ENCODE data around the gene CGAS. TPM values are rescaled to one million over a fixed set of nuclear protein-coding genes. Genes with fewer than 3 reads are reported as not detected.

The CGAS gene
- 10 to 100 TPM; 11.0 to 11.9 TPM for total RNA-seq
- polyA plus RNA-seq (2013, experiment 1 of 2) = 11.9 TPM
- 13.0 TPM for polyA plus RNA-seq (2013, experiment 2 of 2)
- 12.6 to 106 (median 29.7) reads per million in 172 experiments for total RNA-seq

DNA sequence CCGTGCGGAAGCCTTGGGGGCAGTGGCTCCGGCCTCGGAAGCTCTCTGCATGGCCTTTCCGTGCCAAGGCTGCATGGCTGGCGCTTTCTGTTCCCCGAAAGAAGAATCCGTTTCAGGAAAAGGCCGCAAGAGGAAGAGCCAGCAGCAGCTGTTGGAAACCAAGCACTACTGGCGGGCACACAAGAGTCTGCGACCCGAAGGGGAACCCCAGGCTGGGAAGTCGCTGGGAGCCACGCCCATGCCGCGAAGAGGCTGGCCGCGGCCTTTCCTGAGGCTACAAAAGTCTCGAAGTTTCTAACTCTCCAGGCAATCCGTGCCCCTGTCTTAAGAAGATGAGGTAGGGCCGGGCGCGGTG, at the start of gene CGAS:
TSS of gene CGAS (minus strand) at position 191 of the 355 bp plus-strand sequence. CDS start at position 75, 116 bp downstream.
- H3K27ac ChIP-seq (ENCODE audit: low read depth in 1 of 2, low read length in 2 of 2) = peak within 1 kb of the TSS; percentile 69 to 85
- Mint-ChIP-seq H3K4me1 (ENCODE audit: low read depth) (peaks cover 32% of the 10 kb centered on the region), H3K27me3 (no peaks in the 10 kb centered on the region), H3K9me3 (no peaks in the 10 kb centered on the region), H3K4me3 (peak within 1 kb of the TSS; percentile 92), H3K27ac (peak within 1 kb of the TSS; percentile 86), H3K36me3 (ENCODE audit: low read depth) (peaks cover 14% of the 10 kb centered on the region)
- ChIA-PET POLR2A (interaction anchor here (1.1 to 3.7 kb wide), 7 partner anchors 10 to 1832 kb away, joined by 3 to 103 read pairs (median 12); partner anchors contain the start of genes DDX43, EEF1A1, MTO1 and SLC17A5), CTCF (interaction anchor here (2.6 kb wide), 1 partner anchor 9 kb away, joined by 15 read pairs; the partner anchor contains the start of gene MTO1)
- peaks cover 5% of the 10 kb centered on the region for H3K36me3 ChIP-seq (ENCODE audit: insufficient read depth, low read length)
- peak; percentile 51 to 92 (median 64) for DNase-seq
- TF ChIP-seq, protein P1, sequence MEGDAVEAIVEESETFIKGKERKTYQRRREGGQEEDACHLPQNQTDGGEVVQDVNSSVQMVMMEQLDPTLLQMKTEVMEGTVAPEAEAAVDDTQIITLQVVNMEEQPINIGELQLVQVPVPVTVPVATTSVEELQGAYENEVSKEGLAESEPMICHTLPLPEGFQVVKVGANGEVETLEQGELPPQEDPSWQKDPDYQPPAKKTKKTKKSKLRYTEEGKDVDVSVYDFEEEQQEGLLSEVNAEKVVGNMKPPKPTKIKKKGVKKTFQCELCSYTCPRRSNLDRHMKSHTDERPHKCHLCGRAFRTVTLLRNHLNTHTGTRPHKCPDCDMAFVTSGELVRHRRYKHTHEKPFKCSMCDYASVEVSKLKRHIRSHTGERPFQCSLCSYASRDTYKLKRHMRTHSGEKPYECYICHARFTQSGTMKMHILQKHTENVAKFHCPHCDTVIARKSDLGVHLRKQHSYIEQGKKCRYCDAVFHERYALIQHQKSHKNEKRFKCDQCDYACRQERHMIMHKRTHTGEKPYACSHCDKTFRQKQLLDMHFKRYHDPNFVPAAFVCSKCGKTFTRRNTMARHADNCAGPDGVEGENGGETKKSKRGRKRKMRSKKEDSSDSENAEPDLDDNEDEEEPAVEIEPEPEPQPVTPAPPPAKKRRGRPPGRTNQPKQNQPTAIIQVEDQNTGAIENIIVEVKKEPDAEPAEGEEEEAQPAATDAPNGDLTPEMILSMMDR (IDR thresholded peaks at IDR 0.05) = no peak
- peaks cover 54% of the 10 kb centered on the region for H3K4me1 ChIP-seq (ENCODE audit: insufficient read depth, low read length)
- H3K9me3 ChIP-seq (ENCODE audit: control insufficient read depth in 1 of 2, insufficient read depth in 1 of 2, low read length in 2 of 2) = no peaks in the 10 kb centered on the region
- peak; percentile 82 for ATAC-seq (ENCODE audit: poor library complexity)
- no peaks in the 10 kb centered on the region for H3K27me3 ChIP-seq (ENCODE audit: control insufficient read depth in 1 of 2, insufficient read depth in 2 of 2, low read length in 2 of 2)
- intact Hi-C loops (cut with DNase I, micrococcal nuclease) = no loop called here
- peak within 1 kb of the TSS; percentile 87 for H3K4me3 ChIP-seq (ENCODE audit: low read length)

DNA sequence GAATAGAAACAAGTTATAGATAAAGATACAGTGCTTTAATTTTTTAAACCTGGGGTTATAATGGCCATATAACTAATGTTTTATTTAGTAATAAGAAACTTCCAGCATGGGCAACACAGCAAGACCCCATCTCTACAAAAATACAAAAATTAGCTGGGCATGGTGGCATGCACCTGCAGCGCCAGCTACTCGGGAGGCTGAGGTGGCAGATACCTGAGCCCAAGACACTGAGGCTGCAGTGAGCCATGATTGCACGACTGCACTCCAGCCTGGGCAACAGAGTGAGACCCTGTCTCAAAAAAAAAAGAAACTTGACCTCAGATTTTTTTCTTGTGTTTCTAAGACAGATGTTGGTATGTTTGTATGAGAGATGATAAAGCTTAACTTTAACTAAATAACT, 45.8 kb upstream of the CGAS start:
- Mint-ChIP-seq H3K4me1 (ENCODE audit: low read depth) (no peaks in the 10 kb centered on the region), H3K27me3 (no peaks in the 10 kb centered on the region), H3K27ac (no peak overlapping the region), H3K4me3 (no peak overlapping the region), H3K9me3 (no peaks in the 10 kb centered on the region), H3K36me3 (ENCODE audit: low read depth) (peaks cover 85% of the 10 kb centered on the region)
- intact Hi-C loops (cut with DNase I, micrococcal nuclease) = no loop called here
- no peaks in the 10 kb centered on the region for H3K9me3 ChIP-seq (ENCODE audit: control insufficient read depth in 1 of 2, insufficient read depth in 1 of 2, low read length in 2 of 2)
- DNase-seq = no peak
- H3K4me1 ChIP-seq (ENCODE audit: insufficient read depth, low read length) = no peaks in the 10 kb centered on the region
- H3K4me3 ChIP-seq (ENCODE audit: low read length) = no peak overlapping the region
- no peak for ATAC-seq (ENCODE audit: poor library complexity)
- H3K36me3 ChIP-seq (ENCODE audit: insufficient read depth, low read length) = peaks cover 76% of the 10 kb centered on the region
- no peaks in the 10 kb centered on the region for H3K27me3 ChIP-seq (ENCODE audit: control insufficient read depth in 1 of 2, insufficient read depth in 2 of 2, low read length in 2 of 2)
- ChIA-PET CTCF (interaction anchor here (1.2 to 2.5 kb wide), 3 partner anchors 13 to 18 kb away, joined by 4 to 11 read pairs (median 4); no protein-coding TSS in a partner anchor), POLR2A (interaction anchor here (2.1 kb wide), 1 partner anchor 36 kb away, joined by 9 read pairs; the partner anchor contains the start of gene MTO1)
- TF ChIP-seq, protein P1 (IDR thresholded peaks at IDR 0.05) = no peak
- no peak overlapping the region for H3K27ac ChIP-seq (ENCODE audit: low read depth in 1 of 2, low read length in 2 of 2)

DNA sequence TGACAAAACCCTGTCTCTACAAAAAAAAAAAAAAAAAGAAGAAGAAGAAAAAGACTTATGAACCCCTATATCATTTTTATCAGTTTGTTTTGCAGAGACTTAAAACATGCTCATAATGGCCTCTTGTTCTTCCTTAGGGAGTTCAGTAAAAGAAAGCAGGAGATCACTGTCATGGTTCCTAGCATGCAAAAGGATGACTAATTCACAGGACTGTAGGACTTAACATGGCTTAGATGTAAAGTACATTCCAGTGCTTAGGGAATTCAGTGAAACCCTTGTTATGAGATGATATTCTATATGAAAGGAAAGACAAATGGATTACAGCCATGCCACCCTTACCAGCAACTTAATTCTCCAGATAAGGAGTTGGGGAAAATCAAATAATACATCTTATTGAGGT, 39.3 kb upstream of the CGAS start:
- H3K4me1 ChIP-seq (ENCODE audit: insufficient read depth, low read length) = no peaks in the 10 kb centered on the region
- no peak overlapping the region for H3K4me3 ChIP-seq (ENCODE audit: low read length)
- H3K27ac Mint-ChIP-seq = no peak overlapping the region
- intact Hi-C loops (cut with DNase I, micrococcal nuclease) = no loop called here
- no peaks in the 10 kb centered on the region for H3K9me3 ChIP-seq (ENCODE audit: control insufficient read depth in 1 of 2, insufficient read depth in 1 of 2, low read length in 2 of 2)
- H3K36me3 ChIP-seq (ENCODE audit: insufficient read depth, low read length) = peaks cover 72% of the 10 kb centered on the region
- TF ChIP-seq, protein P1 (IDR thresholded peaks at IDR 0.05) = no peak
- no peaks in the 10 kb centered on the region for H3K27me3 Mint-ChIP-seq
- DNase-seq (no peak), ATAC-seq (ENCODE audit: poor library complexity) (no peak)
- ChIA-PET POLR2A (interaction anchor here (0.8 to 1.0 kb wide), 2 partner anchors 29 to 30 kb away, joined by 3 to 5 read pairs; partner anchors contain the start of gene MTO1), CTCF (no interaction called here)
- no peaks in the 10 kb centered on the region for H3K4me1 Mint-ChIP-seq (ENCODE audit: low read depth)
- no peak overlapping the region for H3K27ac ChIP-seq (ENCODE audit: low read depth in 1 of 2, low read length in 2 of 2)
- H3K27me3 ChIP-seq (ENCODE audit: control insufficient read depth in 1 of 2, insufficient read depth in 2 of 2, low read length in 2 of 2) = no peaks in the 10 kb centered on the region
- H3K4me3 Mint-ChIP-seq = no peak overlapping the region
- peaks cover 88% of the 10 kb centered on the region for H3K36me3 Mint-ChIP-seq (ENCODE audit: low read depth)
- no peaks in the 10 kb centered on the region for H3K9me3 Mint-ChIP-seq
